ENCODE results near the gene SCMH1. TPM values are rescaled to one million over a fixed set of nuclear protein-coding genes. Genes with fewer than 3 reads are reported as not detected.

SCMH1 gene
- total RNA-seq, 1 experiment from 2014 or later = 19.4 TPM

GRCh38 chr1:41169799-41170180 is 72.3 kb downstream of the SCMH1 start:
- H3K4me3 Mint-ChIP-seq = no peak overlapping the region
- TF ChIP-seq NR1H2 (CRISPR knock-in tag; IDR thresholded peaks at IDR 0.05) (no peak), ZNF219 (CRISPR knock-in tag; IDR thresholded peaks at IDR 0.05; ENCODE audit: borderline replicate concordance) (no peak), GTF2I (CRISPR knock-in tag; conservative IDR thresholded peaks at IDR 0.05) (no peak), HMGXB4 (CRISPR knock-in tag; IDR thresholded peaks at IDR 0.05) (no peak), ZNF416 (CRISPR knock-in tag; IDR thresholded peaks at IDR 0.05) (no peak), NFYB (CRISPR knock-in tag; conservative IDR thresholded peaks at IDR 0.05; ENCODE audit: low read depth) (no peak), GABPB1 (CRISPR knock-in tag; IDR thresholded peaks at IDR 0.05) (no peak), NFATC4 (CRISPR knock-in tag; IDR thresholded peaks at IDR 0.05) (no peak), ELF4 (CRISPR knock-in tag; IDR thresholded peaks at IDR 0.05; ENCODE audit: low read depth) (no peak), E2F5 (CRISPR knock-in tag; IDR thresholded peaks at IDR 0.05) (no peak)
- TF ChIP-seq, protein P1, sequence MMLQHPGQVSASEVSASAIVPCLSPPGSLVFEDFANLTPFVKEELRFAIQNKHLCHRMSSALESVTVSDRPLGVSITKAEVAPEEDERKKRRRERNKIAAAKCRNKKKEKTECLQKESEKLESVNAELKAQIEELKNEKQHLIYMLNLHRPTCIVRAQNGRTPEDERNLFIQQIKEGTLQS (CRISPR knock-in tag; conservative IDR thresholded peaks at IDR 0.05) = no peak
- no peak for ATAC-seq
- no peak overlapping the region for H3K27ac Mint-ChIP-seq
- CTCF ChIA-PET = no interaction called here
- H3K9me3 Mint-ChIP-seq = peaks cover 52% of the 10 kb centered on the region
- no peak for DNase-seq (ENCODE audit: low spot score)
- H3K4me1 Mint-ChIP-seq = no peaks in the 10 kb centered on the region
- POLR2A ChIA-PET = no interaction called here
- H3K36me3 Mint-ChIP-seq = peaks cover 35% of the 10 kb centered on the region
- H3K27me3 Mint-ChIP-seq (ENCODE audit: low read depth) = no peaks in the 10 kb centered on the region; the same call in 1 of the 2 replicates

- no peak for DNase-seq (ENCODE audit: low spot score)
- Mint-ChIP-seq H3K9me3 (peaks cover 49% of the 10 kb centered on the region), H3K4me3 (no peak overlapping the region), H3K27ac (no peak overlapping the region), H3K27me3 (ENCODE audit: low read depth) (no peaks in the 10 kb centered on the region; the same call in 1 of the 2 replicates), H3K4me1 (no peaks in the 10 kb centered on the region), H3K36me3 (peaks cover 32% of the 10 kb centered on the region)
- ChIA-PET POLR2A (no interaction called here), CTCF (no interaction called here)
- ATAC-seq = no peak
- TF ChIP-seq ARID4B (CRISPR knock-in tag; IDR thresholded peaks at IDR 0.05; ENCODE audit: borderline replicate concordance) = no peak
- no peak for TF ChIP-seq ZSCAN18 (CRISPR knock-in tag; IDR thresholded peaks at IDR 0.05)
- TF ChIP-seq, protein P2, sequence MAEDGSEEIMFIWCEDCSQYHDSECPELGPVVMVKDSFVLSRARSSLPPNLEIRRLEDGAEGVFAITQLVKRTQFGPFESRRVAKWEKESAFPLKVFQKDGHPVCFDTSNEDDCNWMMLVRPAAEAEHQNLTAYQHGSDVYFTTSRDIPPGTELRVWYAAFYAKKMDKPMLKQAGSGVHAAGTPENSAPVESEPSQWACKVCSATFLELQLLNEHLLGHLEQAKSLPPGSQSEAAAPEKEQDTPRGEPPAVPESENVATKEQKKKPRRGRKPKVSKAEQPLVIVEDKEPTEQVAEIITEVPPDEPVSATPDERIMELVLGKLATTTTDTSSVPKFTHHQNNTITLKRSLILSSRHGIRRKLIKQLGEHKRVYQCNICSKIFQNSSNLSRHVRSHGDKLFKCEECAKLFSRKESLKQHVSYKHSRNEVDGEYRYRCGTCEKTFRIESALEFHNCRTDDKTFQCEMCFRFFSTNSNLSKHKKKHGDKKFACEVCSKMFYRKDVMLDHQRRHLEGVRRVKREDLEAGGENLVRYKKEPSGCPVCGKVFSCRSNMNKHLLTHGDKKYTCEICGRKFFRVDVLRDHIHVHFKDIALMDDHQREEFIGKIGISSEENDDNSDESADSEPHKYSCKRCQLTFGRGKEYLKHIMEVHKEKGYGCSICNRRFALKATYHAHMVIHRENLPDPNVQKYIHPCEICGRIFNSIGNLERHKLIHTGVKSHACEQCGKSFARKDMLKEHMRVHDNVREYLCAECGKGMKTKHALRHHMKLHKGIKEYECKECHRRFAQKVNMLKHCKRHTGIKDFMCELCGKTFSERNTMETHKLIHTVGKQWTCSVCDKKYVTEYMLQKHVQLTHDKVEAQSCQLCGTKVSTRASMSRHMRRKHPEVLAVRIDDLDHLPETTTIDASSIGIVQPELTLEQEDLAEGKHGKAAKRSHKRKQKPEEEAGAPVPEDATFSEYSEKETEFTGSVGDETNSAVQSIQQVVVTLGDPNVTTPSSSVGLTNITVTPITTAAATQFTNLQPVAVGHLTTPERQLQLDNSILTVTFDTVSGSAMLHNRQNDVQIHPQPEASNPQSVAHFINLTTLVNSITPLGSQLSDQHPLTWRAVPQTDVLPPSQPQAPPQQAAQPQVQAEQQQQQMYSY (CRISPR knock-in tag; IDR thresholded peaks at IDR 0.05) = no peak
- no peak for TF ChIP-seq KAT7 (CRISPR knock-in tag; IDR thresholded peaks at IDR 0.05; ENCODE audit: borderline replicate concordance)
- no peak for TF ChIP-seq OVOL2 (CRISPR knock-in tag; IDR thresholded peaks at IDR 0.05; ENCODE audit: borderline replicate concordance)
- TF ChIP-seq NR1H2 (CRISPR knock-in tag; IDR thresholded peaks at IDR 0.05) = no peak
- no peak for TF ChIP-seq HMGA2 (CRISPR knock-in tag; IDR thresholded peaks at IDR 0.05)
- no peak for TF ChIP-seq SOX15 (CRISPR knock-in tag; IDR thresholded peaks at IDR 0.05)
- TF ChIP-seq, protein P1 (CRISPR knock-in tag; conservative IDR thresholded peaks at IDR 0.05) = no peak
- TF ChIP-seq CTCF (IDR thresholded peaks at IDR 0.05) = no peak
- TF ChIP-seq NFYB (CRISPR knock-in tag; conservative IDR thresholded peaks at IDR 0.05; ENCODE audit: low read depth) = no peak
These were observed 72.9 kb downstream of the SCMH1 start for GRCh38 chr1:41169066-41169798.
